Esophagus muscularis mucosa (tissue), 4 donors: ENCODE results near the gene YIPF2. TPM values are rescaled to one million over a fixed set of nuclear protein-coding genes. Genes with fewer than 3 reads are reported as not detected.
"Not testable (repeated sequence)": the region's sequence is repeated elsewhere in the genome, so short reads cannot be mapped to it uniquely, and the experiment has no call there.

Experiments
- DNase-seq: peaks from one replicate; pipeline ENCODE4 v3.0.0-alpha.2; 2017; ENCODE audit errors: extremely low spot score
- H3K27ac ChIP-seq, 4 donors: fragments of 200-600 bp; sonication (generic); replicated peaks in 1 of 4; 1 replicate in 3 of 4; 2 replicates in 1 of 4; pipeline ENCODE4 v1.5.1; 2016 to 2019; ENCODE audit warnings: mild to moderate bottlenecking in 1 of 4
- H3K27me3 ChIP-seq, 4 donors: fragments of 200-600 bp; sonication (generic); one replicate each; pipeline versions ENCODE4 v1.5.1 to v1.6.0; 2016 to 2019
- H3K36me3 ChIP-seq, 4 donors: fragments of 200-600 bp; sonication (generic); one replicate each; pipeline ENCODE4 v1.5.1; 2016 to 2019
- H3K4me1 ChIP-seq, 4 donors: fragments of 200-600 bp; sonication (generic); one replicate each; pipeline ENCODE4 v1.5.1; 2016 to 2019
- H3K4me3 ChIP-seq, 4 donors: fragments of 200-600 bp; sonication (generic); 1 replicate in 2 of 4; 2 replicates in 2 of 4; pipeline ENCODE4 v1.5.1; 2016 to 2019; ENCODE audit warnings: mild to moderate bottlenecking in 4 of 4, moderate library complexity in 1 of 4
- H3K9me3 ChIP-seq, 4 donors: fragments of 200-600 bp; sonication (generic); 1 replicate in 3 of 4; 2 replicates in 1 of 4; pipeline ENCODE4 v1.5.1; 2016 to 2019
- EP300 ChIP-seq: sonication (generic); formaldehyde crosslinking; IDR thresholded peaks from one replicate; pipeline ENCODE4 v1.6.1; 2017; ENCODE audit warnings: antibody characterized with exemption
- POLR2A ChIP-seq: fragments of 450-650 bp; IDR thresholded peaks from one replicate; pipeline ENCODE4 v1.6.1; 2017; ENCODE audit warnings: antibody characterized with exemption, moderate library complexity, mild to moderate bottlenecking, low read depth
- POLR2AphosphoS5 ChIP-seq, 2 donors: sonication (generic); formaldehyde crosslinking; IDR thresholded peaks; one replicate each; pipeline ENCODE4 v1.6.1; 2017; ENCODE audit warnings: antibody characterized with exemption in 2 of 2
- WGBS: methylation state at CpG from one replicate; pipeline ENCODE4 v1.1.5; 2018; 5-methylcytosine and 5-hydroxymethylcytosine counted together
- intact Hi-C: fragments of 100-400 bp; cut with DNase I; formaldehyde crosslinking; loops from one replicate; pipeline ENCODE4 v1.15.1; 2023
- total RNA-seq, 4 donors: library from RNA; depleted of rRNA; stranded (reverse); fragments of >200 nt; gene quantifications; one replicate each; pipeline versions ENCODE4 v1.1.0 to v1.2.1, GENCODE V29; 2016
- TF ChIP-seq, protein P1 (sequence below), 3 experiments: fragments of 200-600 bp in 2 of 3; fragments of 450-650 bp in 1 of 3; sonication (generic) in 2 of 3; IDR thresholded peaks; one replicate each; pipeline ENCODE4 v1.5.1; 2017 to 2019; ENCODE audit warnings: antibody characterized with exemption in 3 of 3, mild to moderate bottlenecking in 2 of 3, moderate library complexity in 1 of 3

Gene YIPF2
- total RNA-seq, 4 donors from 2014 or later, result 23.3 to 50.1 (median 31.0) TPM

- Histone ChIP-seq H3K4me1 (peaks cover 40 to 75% (median 63%) of the 10 kb centered on the region in 4 donors), H3K27ac (no peak overlapping the region), H3K27me3 (peaks cover 0 to 4% (median 0%) of the 10 kb centered on the region in 4 donors), H3K36me3 (no peaks in the 10 kb centered on the region), H3K4me3 (no peak overlapping the region), H3K9me3 (no peaks in the 10 kb centered on the region)
- 79% methylated on average over 14 of the region's 14 CpGs for WGBS
- intact Hi-C loops, result loop anchor here (5.0 kb wide), 1 partner anchor 41 kb away; no protein-coding TSS in a partner anchor
- TF ChIP-seq, protein P1, sequence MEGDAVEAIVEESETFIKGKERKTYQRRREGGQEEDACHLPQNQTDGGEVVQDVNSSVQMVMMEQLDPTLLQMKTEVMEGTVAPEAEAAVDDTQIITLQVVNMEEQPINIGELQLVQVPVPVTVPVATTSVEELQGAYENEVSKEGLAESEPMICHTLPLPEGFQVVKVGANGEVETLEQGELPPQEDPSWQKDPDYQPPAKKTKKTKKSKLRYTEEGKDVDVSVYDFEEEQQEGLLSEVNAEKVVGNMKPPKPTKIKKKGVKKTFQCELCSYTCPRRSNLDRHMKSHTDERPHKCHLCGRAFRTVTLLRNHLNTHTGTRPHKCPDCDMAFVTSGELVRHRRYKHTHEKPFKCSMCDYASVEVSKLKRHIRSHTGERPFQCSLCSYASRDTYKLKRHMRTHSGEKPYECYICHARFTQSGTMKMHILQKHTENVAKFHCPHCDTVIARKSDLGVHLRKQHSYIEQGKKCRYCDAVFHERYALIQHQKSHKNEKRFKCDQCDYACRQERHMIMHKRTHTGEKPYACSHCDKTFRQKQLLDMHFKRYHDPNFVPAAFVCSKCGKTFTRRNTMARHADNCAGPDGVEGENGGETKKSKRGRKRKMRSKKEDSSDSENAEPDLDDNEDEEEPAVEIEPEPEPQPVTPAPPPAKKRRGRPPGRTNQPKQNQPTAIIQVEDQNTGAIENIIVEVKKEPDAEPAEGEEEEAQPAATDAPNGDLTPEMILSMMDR (IDR thresholded peaks at IDR 0.05), result no peak
- TF ChIP-seq POLR2AphosphoS5 (IDR thresholded peaks at IDR 0.05) (no peak), EP300 (no peak), POLR2A (no peak)
- no peak for DNase-seq
Measured at GRCh38 chr19:10881403-10882107, 46.9 kb downstream of the YIPF2 start.

DNA sequence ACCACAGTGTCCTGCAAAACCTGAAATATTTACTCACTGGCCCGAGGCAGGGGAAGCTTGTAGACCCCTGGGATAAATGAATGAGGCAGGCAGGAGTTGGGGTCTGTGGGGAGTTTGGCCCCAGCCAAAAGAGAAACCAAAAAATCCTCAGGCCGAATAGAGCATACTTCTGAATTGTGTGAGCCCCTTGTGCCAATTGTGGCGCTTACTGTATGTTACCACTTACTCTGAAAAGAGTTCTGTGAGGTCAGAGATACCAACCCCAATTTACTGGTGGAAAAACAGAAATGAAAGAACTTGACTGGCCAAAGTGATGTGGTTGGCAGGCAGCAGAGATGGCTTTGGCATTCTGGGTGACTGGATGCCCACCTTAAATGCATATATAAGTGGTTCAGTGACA is 50.2 kb downstream of the YIPF2 start:
- Histone ChIP-seq H3K27ac (no peak overlapping the region), H3K36me3 (no peaks in the 10 kb centered on the region), H3K4me3 (no peak overlapping the region), H3K4me1 (peaks cover 48 to 86% (median 69%) of the 10 kb centered on the region in 4 donors), H3K27me3 (peaks cover 0 to 4% (median 0%) of the 10 kb centered on the region in 4 donors), H3K9me3 (no peaks in the 10 kb centered on the region)
- DNase-seq, result no peak
- intact Hi-C loops, result no loop called here
- 93% methylated on average over 3 of the region's 3 CpGs for WGBS
- TF ChIP-seq POLR2AphosphoS5 (IDR thresholded peaks at IDR 0.05) (no peak), EP300 (no peak), POLR2A (no peak)
- TF ChIP-seq, protein P1 (IDR thresholded peaks at IDR 0.05), result no peak

GRCh38 chr19:10877608-10878007 is 50.8 kb downstream of the YIPF2 start:
- 95% methylated on average over 9 of the region's 9 CpGs for WGBS
- Histone ChIP-seq H3K4me1 (peaks cover 50 to 92% (median 75%) of the 10 kb centered on the region in 4 donors), H3K27ac (peak overlapping the region in 3 of 4 donors; percentile 17 to 61 (median 40))
- DNase-seq, intact Hi-C loops, H3K9me3 ChIP-seq, H3K4me3 ChIP-seq, H3K27me3 ChIP-seq, H3K36me3 ChIP-seq: not testable (repeated sequence)

DNA sequence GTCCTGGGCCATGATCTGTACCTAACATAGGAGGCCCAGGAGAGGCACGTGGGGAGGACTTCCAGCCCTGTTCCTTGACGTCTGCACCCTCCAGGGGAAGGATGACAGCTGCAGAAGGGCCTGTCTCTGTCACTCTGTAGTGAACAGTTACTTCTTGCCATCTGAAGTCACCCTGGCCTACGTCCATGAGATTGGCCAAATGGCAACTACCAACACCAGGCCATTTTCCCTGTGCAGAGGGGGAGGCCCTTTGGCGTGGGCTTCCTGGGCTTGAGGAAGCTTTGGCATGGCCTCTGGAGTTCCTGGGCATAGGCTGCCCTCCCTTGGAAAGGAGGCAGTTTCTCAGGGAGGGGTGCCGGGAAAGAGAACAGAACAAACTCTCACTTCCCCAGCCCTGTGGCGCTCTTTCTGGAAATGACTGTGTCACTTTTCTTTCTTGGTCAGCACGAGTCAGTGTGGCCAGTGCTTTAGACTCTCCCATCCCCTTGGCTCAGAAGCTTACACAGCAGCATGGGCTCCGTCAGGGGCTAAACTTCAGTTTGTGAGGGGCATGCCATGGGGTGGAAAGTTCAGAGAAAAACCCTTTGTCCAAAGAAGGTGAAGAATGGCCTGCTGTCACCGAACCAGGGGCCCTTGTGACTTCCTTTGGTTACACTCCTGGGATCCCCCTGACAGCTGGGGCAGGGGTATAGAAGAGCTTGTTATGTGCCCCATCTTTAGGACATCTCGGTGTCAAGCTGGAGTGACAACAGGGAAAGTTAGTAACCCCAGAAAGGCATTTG is 51.8 kb downstream of the YIPF2 start:
- intact Hi-C loops, result no loop called here
- Histone ChIP-seq H3K4me3 (no peak overlapping the region), H3K27ac (peak overlapping the region in 3 of 4 donors; percentile 17 to 61 (median 40)), H3K27me3 (peaks cover 0 to 4% (median 0%) of the 10 kb centered on the region in 4 donors), H3K4me1 (peaks cover 48 to 93% (median 73%) of the 10 kb centered on the region in 4 donors), H3K36me3 (no peaks in the 10 kb centered on the region), H3K9me3 (no peaks in the 10 kb centered on the region)
- 65% methylated on average over 7 of the region's 10 CpGs for WGBS
- no peak for DNase-seq
- no peak for TF ChIP-seq POLR2AphosphoS5 (IDR thresholded peaks at IDR 0.05)

DNA sequence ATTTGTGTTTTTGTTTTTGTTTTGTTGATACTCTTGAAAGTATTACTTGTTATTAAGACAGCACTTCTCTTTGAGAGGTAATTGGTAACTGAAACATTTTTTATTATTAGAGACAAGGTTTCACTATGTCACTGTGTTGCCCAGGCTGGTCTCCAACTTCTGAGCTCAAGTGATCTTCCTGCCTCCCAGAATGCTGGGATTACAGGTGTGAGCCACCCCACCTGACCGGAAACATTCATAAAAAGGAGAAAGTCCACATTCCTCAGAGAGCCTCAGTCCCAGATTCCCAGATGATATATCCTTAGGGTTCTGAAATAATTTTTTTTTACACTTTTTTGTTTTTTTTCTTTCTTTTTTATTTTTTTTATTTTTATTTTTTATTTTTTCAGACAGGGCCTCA is 54.4 kb downstream of the YIPF2 start:
- Histone ChIP-seq H3K36me3 (no peaks in the 10 kb centered on the region), H3K27ac (no peak overlapping the region), H3K27me3 (no peaks in the 10 kb centered on the region), H3K9me3 (no peaks in the 10 kb centered on the region), H3K4me1 (peaks cover 36 to 80% (median 68%) of the 10 kb centered on the region in 4 donors), H3K4me3 (no peak overlapping the region)
- WGBS, result 100% methylated on average over 1 of the region's 1 CpG
- DNase-seq, result no peak
- intact Hi-C loops, result loop anchor here (5.0 kb wide), 1 partner anchor 53 kb away; the partner anchor contains the start of genes TIMM29 and YIPF2
- TF ChIP-seq EP300, result no peak
- TF ChIP-seq POLR2AphosphoS5 (IDR thresholded peaks at IDR 0.05), result no peak
- TF ChIP-seq POLR2A, result no peak
- TF ChIP-seq, protein P1 (IDR thresholded peaks at IDR 0.05), result no peak
